Kidney (tissue), 14 donors: Measurements from ENCODE around the gene PJVK. TPM values are rescaled to one million over a fixed set of nuclear protein-coding genes. Genes with fewer than 3 reads are reported as not detected.

Source experiments
- DNase-seq, 5 donors: peaks; one replicate each; pipeline ENCODE4 v3.0.0-alpha.2; 2013 to 2020
- FAIRE-seq: peaks from 2 replicates; lab custom pipeline; 2012; peaks lifted over from hg19 to GRCh38; lab: Jason Lieb, UNC
- H3K27ac ChIP-seq, 2 donors: one replicate each; pipeline ENCODE4 v1.7.0; 2013; ENCODE audit warnings: low read depth in 2 of 2, low read length in 2 of 2, inconsistent platforms in 1 of 2
- H3K27me3 ChIP-seq: one replicate; pipeline ENCODE4 v1.7.1; 2013; ENCODE audit warnings: low read length, inconsistent platforms; ENCODE audit not compliant: control insufficient read depth, insufficient read depth
- H3K36me3 ChIP-seq, 3 donors: one replicate each; pipeline versions ENCODE4 v1.7.0 to v1.7.1; 2013; ENCODE audit warnings: low read length in 3 of 3, control low read depth in 1 of 3, inconsistent platforms in 1 of 3; ENCODE audit not compliant: insufficient read depth in 3 of 3, control insufficient read depth in 2 of 3
- H3K4me1 ChIP-seq, 3 donors: one replicate each; pipeline versions ENCODE4 v1.7.0 to v1.7.1; 2013; ENCODE audit warnings: low read length in 3 of 3, inconsistent platforms in 1 of 3, low read depth in 1 of 3; ENCODE audit not compliant: control insufficient read depth in 2 of 3, insufficient read depth in 2 of 3
- H3K4me3 ChIP-seq, 3 donors: one replicate each; pipeline versions ENCODE4 v1.7.0 to v1.8.1; 2013; ENCODE audit warnings: low read length in 3 of 3, control low read depth in 1 of 3, inconsistent platforms in 1 of 3
- H3K9ac ChIP-seq, 3 donors: one replicate each; pipeline versions ENCODE4 v1.7.0 to v1.7.1; 2013; ENCODE audit warnings: low read length in 3 of 3, control low read depth in 1 of 3, inconsistent platforms in 1 of 3
- H3K9me3 ChIP-seq, 3 donors: one replicate each; pipeline versions ENCODE4 v1.7.0 to v1.7.1; 2013; ENCODE audit warnings: low read length in 3 of 3, control low read depth in 1 of 3, inconsistent platforms in 1 of 3; ENCODE audit not compliant: control insufficient read depth in 2 of 3, insufficient read depth in 1 of 3
- CTCF ChIP-seq: IDR thresholded peaks from 3 replicates; pipeline ENCODE4 v1.5.1; 2012; ENCODE audit warnings: mild to moderate bottlenecking, moderate library complexity, borderline replicate concordance; ENCODE audit not compliant: insufficient read depth; ENCODE audit errors: extremely low read depth
- intact Hi-C: fragments of 100-400 bp; cut with DNase I; formaldehyde crosslinking; loops from one replicate; pipeline ENCODE4 v1.11.1; 2022
- polyA plus RNA-seq: library from polyadenylated mRNA; stranded (reverse); fragments of 350-450 nt; fragmentation: Illumina TruSeq; extraction: RNeasy Lipid Tissue Mini Kit (QIAGEN cat#74804); gene quantifications from one replicate; pipeline ENCODE4 v1.2.3, GENCODE V29; 2014; ENCODE audit warnings: low read depth, low replicate concordance; ENCODE audit not compliant: insufficient read depth
- total RNA-seq: library from RNA; stranded (reverse); fragmentation: NEBNext Ultra II Directional; extraction: Animal tissue kit (Norgen Biotek cat#: 25700); gene quantifications from one replicate; pipeline ENCODE4 v1.2.1, GENCODE V29; 2021
- donor health status: control.
- donor health status: control.
- donor health status: control.
- donor health status: control.
- donor health status: control.
- donor health status: DM: yes; HTN: yes; CAD: no.
- donor health status: Normal renal cell carcinoma (clear cell type).

The PJVK gene
- total and polyA plus RNA-seq, 2 donors from 2014 or later, result 4.3 to 6.2 TPM

DNA sequence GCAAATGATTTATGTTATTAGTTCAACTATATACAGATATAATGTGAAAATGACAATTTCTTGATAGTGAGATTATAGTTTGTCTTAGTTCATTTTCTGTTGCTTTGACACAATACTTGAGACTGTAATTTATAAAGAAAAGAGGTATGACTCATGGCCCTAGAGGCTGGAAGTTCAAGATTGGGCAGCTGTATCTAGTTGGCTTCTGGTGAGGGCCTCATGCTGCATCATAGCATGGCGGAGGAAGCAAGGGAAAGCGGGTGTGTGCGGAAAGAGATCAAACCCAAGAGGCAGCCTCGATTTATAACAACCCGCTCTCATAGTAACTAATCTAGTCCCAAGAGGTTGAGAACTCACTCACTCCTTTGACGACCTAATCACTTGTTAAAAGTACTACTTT is 40.4 kb downstream of the PJVK start:
- peaks cover 8 to 38% (median 26%) of the 10 kb centered on the region in 3 donors for H3K36me3 ChIP-seq
- no peaks in the 10 kb centered on the region for H3K4me1 ChIP-seq
- intact Hi-C loops, result no loop called here
- H3K9ac ChIP-seq, result no peak overlapping the region
- no peak overlapping the region for H3K4me3 ChIP-seq
- H3K27ac ChIP-seq, result no peak overlapping the region
- FAIRE-seq (no peak), DNase-seq (no peak)
- H3K9me3 ChIP-seq, result no peaks in the 10 kb centered on the region
- no peak for TF ChIP-seq CTCF
- H3K27me3 ChIP-seq, result no peaks in the 10 kb centered on the region

DNA sequence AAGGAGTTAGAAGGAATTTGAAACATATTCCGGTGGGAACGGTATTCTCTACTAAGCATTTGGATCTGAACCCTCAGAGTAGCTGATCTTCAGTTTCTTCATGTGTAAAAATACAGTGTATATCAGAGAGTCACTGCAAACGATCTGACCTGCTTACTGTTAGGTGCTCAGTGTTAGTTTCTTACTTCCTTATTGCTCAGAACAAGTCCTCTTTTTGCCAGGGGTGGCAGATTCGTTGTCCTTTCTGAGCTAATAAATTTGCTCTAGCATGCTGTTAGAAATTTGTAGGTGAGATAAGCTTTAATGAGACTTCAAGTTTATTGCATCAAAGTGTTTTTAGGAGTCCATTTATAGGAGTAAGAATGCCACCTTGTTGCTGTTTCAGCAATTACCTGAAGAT is 44.9 kb downstream of the PJVK start:
- Histone ChIP-seq H3K36me3 (peaks cover 16 to 53% (median 38%) of the 10 kb centered on the region in 3 donors), H3K9me3 (no peaks in the 10 kb centered on the region), H3K4me3 (no peak overlapping the region), H3K27ac (no peak overlapping the region), H3K27me3 (no peaks in the 10 kb centered on the region), H3K9ac (no peak overlapping the region), H3K4me1 (no peaks in the 10 kb centered on the region)
- FAIRE-seq (no peak), DNase-seq (no peak)
- intact Hi-C loops, result no loop called here
- TF ChIP-seq CTCF, result no peak

GRCh38 chr2:178498137-178498536 is 47.0 kb downstream of the PJVK start:
- intact Hi-C loops, result no loop called here
- no peak for DNase-seq
- Histone ChIP-seq H3K4me3 (no peak overlapping the region), H3K27me3 (no peaks in the 10 kb centered on the region), H3K9me3 (no peaks in the 10 kb centered on the region), H3K36me3 (peaks cover 14 to 67% (median 46%) of the 10 kb centered on the region in 3 donors), H3K9ac (no peak overlapping the region), H3K27ac (no peak overlapping the region), H3K4me1 (no peaks in the 10 kb centered on the region)
- no peak for FAIRE-seq
- no peak for TF ChIP-seq CTCF

GRCh38 chr2:178499640-178500039 is 48.5 kb downstream of the PJVK start:
- Histone ChIP-seq H3K4me3 (no peak overlapping the region), H3K27ac (no peak overlapping the region), H3K9ac (no peak overlapping the region), H3K36me3 (peaks cover 10 to 60% (median 39%) of the 10 kb centered on the region in 3 donors), H3K4me1 (no peaks in the 10 kb centered on the region), H3K9me3 (no peaks in the 10 kb centered on the region), H3K27me3 (no peaks in the 10 kb centered on the region)
- FAIRE-seq, result no peak
- no peak for TF ChIP-seq CTCF
- DNase-seq, result no peak
- intact Hi-C loops, result no loop called here
